HCT116 (cell line): ENCODE measurements around the gene CNTNAP2.

Experiments used
- CTCF ChIP-seq, 3 experiments: fragments of 200-600 bp in 1 of 3; sonication (generic) in 1 of 3; IDR thresholded peaks in 2 of 3; conservative IDR thresholded peaks in 1 of 3; 2 replicates each; pipeline ENCODE4 v1.5.1; 2012 to 2017; ENCODE audit warnings: low read depth in 2 of 3, low read length in 2 of 3, antibody characterized with exemption in 1 of 3, borderline replicate concordance in 1 of 3, control low read depth in 1 of 3, mild to moderate bottlenecking in 1 of 3, mixed read lengths in 1 of 3, mixed run types in 1 of 3, moderate library complexity in 1 of 3; ENCODE audit not compliant: insufficient read depth in 1 of 3
- ELF1 ChIP-seq: IDR thresholded peaks from 2 replicates; pipeline ENCODE4 v1.6.1; 2012; ENCODE audit warnings: low read depth, borderline replicate concordance
- JUND ChIP-seq: IDR thresholded peaks from 2 replicates; pipeline ENCODE4 v1.6.1; 2012
- POLR2A ChIP-seq: IDR thresholded peaks from 2 replicates; pipeline ENCODE4 v1.7.0; 2011; ENCODE audit warnings: borderline replicate concordance; ENCODE audit not compliant: insufficient read depth, insufficient read length; ENCODE audit errors: extremely low read depth
- RAD21 ChIP-seq: IDR thresholded peaks from 2 replicates; pipeline ENCODE4 v1.6.1; 2012; ENCODE audit warnings: low read depth, mild to moderate bottlenecking
- YY1 ChIP-seq: IDR thresholded peaks from 2 replicates; pipeline ENCODE4 v1.6.1; 2011; ENCODE audit warnings: low read length, low read depth, moderate library complexity, mild to moderate bottlenecking; ENCODE audit not compliant: insufficient replicate concordance; ENCODE audit errors: extremely low read depth

DNA sequence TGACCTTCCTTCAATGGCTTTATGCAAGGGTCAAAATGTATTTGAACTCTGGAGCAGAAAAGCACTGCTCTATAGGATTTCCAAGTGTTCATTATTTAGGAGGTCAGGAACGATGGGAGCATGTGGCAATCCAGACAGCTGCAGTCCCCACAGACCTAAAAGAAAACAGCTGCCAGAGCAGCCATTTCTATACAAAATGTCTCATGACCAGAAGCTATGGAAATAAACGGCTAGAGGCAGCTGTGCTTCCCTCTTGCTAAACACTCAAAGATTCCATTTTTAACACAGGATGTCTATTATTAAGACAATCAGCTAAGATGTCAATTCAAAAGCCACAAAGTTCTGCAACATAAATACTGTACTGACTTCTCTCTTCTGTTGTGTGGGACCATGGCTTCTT lies 1594.8 kb downstream of the CNTNAP2 start:
- no peak for TF ChIP-seq CTCF (IDR thresholded peaks at IDR 0.05 in 2 of 3, conservative IDR thresholded peaks at IDR 0.05 in 1 of 3; ENCODE audit: borderline replicate concordance in 1 of 3, insufficient read depth in 1 of 3, low read depth in 2 of 3, low read length in 2 of 3)
- TF ChIP-seq RAD21: no peak
- no peak for TF ChIP-seq JUND
- no peak for TF ChIP-seq POLR2A
- TF ChIP-seq ELF1: no peak
- TF ChIP-seq YY1: no peak
